ENCODE data around the gene ZWILCH. TPM values are rescaled to one million over a fixed set of nuclear protein-coding genes. Genes with fewer than 3 reads are reported as not detected.

ZWILCH gene
- total and polyA plus RNA-seq, 2 experiments from 2014 or later: 51.0 to 64.1 TPM

DNA sequence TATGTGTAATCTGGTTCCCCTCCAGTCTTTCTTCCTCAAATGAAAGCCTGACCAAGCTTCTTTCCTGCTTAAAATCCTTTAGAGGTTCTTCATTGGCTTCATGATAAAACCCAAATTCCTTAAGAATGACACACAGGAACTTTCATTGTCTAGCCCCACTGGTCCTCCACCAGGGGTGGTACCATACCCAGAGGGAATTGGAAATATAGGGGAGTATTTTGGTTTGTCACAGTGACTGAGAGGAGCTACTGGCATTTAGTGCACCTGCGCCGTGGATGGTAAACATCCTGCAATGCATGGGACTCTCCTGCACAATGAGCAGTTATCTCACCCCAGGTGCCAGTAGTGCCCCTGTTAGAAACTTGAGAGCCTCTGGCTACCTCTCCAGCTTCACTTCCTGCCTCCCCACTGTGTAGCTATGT is 10.8 kb downstream of the ZWILCH start:
- H2AFZ ChIP-seq: no peak overlapping the region
- H3K27ac Mint-ChIP-seq: peak overlapping the region; percentile 58
- no peaks in the 10 kb centered on the region for H3K9me2 ChIP-seq (ENCODE audit: insufficient read depth)
- no peaks in the 10 kb centered on the region for H3K79me2 ChIP-seq (replicated peaks; ENCODE audit: insufficient read depth)
- H3K9me3 Mint-ChIP-seq: no peaks in the 10 kb centered on the region
- H3K4me1 Mint-ChIP-seq: peaks cover 8% of the 10 kb centered on the region; the same call in 2 of the 3 replicates
- H3K36me3 ChIP-seq (ENCODE audit: insufficient read depth): peaks cover 32% of the 10 kb centered on the region
- ATAC-seq (no peak; the same call in 2 of the 3 replicates), DNase-seq (ENCODE audit: low spot score) (no peak)
- no peaks in the 10 kb centered on the region for H3K27me3 Mint-ChIP-seq (ENCODE audit: insufficient read depth, low read depth, poor library complexity)
- H3K4me3 ChIP-seq: no peak overlapping the region
- no peak overlapping the region for H3K4me2 ChIP-seq
- H3K27me3 ChIP-seq (ENCODE audit: insufficient read depth): no peaks in the 10 kb centered on the region
- no peaks in the 10 kb centered on the region for H3K4me1 ChIP-seq (ENCODE audit: insufficient read depth)
- peaks cover 46% of the 10 kb centered on the region for H3K36me3 Mint-ChIP-seq (ENCODE audit: low read depth)
- H4K20me1 ChIP-seq (replicated peaks; ENCODE audit: insufficient read depth): peaks cover 5% of the 10 kb centered on the region; the same call in 1 of the 2 replicates
- no peak overlapping the region for H3K4me3 Mint-ChIP-seq
- TF ChIP-seq ETS1 (IDR thresholded peaks at IDR 0.05) (no peak), CTCF (conservative IDR thresholded peaks at IDR 0.05; ENCODE audit: low read depth in 2 of 2) (no peak), CREB1 (CRISPR knock-in tag; IDR thresholded peaks at IDR 0.05; ENCODE audit: low read depth) (no peak)
- no peaks in the 10 kb centered on the region for H3F3A ChIP-seq (replicated peaks; ENCODE audit: low read depth)
- 0 out of 2 replicates have a peak overlapping the region, but pooled peaks have one; percentile 63 for H3K27ac ChIP-seq (ENCODE audit: low read depth)

DNA sequence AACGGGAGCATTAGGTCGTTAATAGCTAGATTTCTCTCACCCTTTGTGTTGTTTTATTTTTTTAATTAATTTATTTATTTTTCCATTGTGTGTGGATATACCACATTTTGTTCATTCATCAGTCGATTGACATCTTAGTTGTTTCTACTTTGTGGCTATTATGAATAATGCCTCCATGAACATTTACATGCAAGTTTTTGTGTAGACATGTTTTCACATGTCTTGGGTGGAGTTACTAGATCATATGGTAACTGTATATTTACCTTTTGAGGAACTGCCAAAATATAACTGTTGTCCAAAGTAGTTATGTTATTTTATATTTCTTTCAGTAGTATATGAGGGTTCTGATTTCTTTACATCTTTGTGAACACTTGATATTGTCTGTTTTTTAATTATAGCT is 18.8 kb downstream of the ZWILCH start:
- H3F3A ChIP-seq (replicated peaks; ENCODE audit: low read depth): no peaks in the 10 kb centered on the region
- H3K9me3 Mint-ChIP-seq: no peaks in the 10 kb centered on the region
- H3K4me1 Mint-ChIP-seq: no peaks in the 10 kb centered on the region
- no peak overlapping the region for H3K27ac Mint-ChIP-seq
- no peaks in the 10 kb centered on the region for H3K4me1 ChIP-seq (ENCODE audit: insufficient read depth)
- H2AFZ ChIP-seq: no peak overlapping the region
- peaks cover 51% of the 10 kb centered on the region for H3K36me3 ChIP-seq (ENCODE audit: insufficient read depth)
- no peak for ATAC-seq
- no peaks in the 10 kb centered on the region for H3K27me3 Mint-ChIP-seq (ENCODE audit: insufficient read depth, low read depth, poor library complexity)
- H3K4me3 ChIP-seq: no peak overlapping the region
- no peak overlapping the region for H3K4me3 Mint-ChIP-seq
- H3K79me2 ChIP-seq (replicated peaks; ENCODE audit: insufficient read depth): no peaks in the 10 kb centered on the region
- DNase-seq (ENCODE audit: low spot score): no peak
- peaks cover 52% of the 10 kb centered on the region for H3K36me3 Mint-ChIP-seq (ENCODE audit: low read depth)
- H3K9me2 ChIP-seq (ENCODE audit: insufficient read depth): no peaks in the 10 kb centered on the region
- H3K27ac ChIP-seq (ENCODE audit: low read depth): no peak overlapping the region
- no peaks in the 10 kb centered on the region for H3K27me3 ChIP-seq (ENCODE audit: insufficient read depth)
- H3K4me2 ChIP-seq: no peak overlapping the region
- no peaks in the 10 kb centered on the region; the same call in 1 of the 2 replicates for H4K20me1 ChIP-seq (replicated peaks; ENCODE audit: insufficient read depth)
- TF ChIP-seq POLR2AphosphoS5 (IDR thresholded peaks at IDR 0.05; ENCODE audit: low read depth) (no peak), ZNF331 (CRISPR knock-in tag; IDR thresholded peaks at IDR 0.05; ENCODE audit: low read depth) (no peak), EZH2phosphoT487 (IDR thresholded peaks at IDR 0.05; ENCODE audit: unreplicated experiment) (no peak), ZNF114 (CRISPR knock-in tag; IDR thresholded peaks at IDR 0.05) (no peak), STAT1 (IDR thresholded peaks at IDR 0.05; ENCODE audit: unreplicated experiment) (no peak), JUNB (IDR thresholded peaks at IDR 0.05; ENCODE audit: unreplicated experiment) (no peak), CREB1 (CRISPR knock-in tag; IDR thresholded peaks at IDR 0.05; ENCODE audit: low read depth) (no peak), EZH2 (IDR thresholded peaks at IDR 0.05; ENCODE audit: low read depth, unreplicated experiment) (no peak), CTCF (conservative IDR thresholded peaks at IDR 0.05; ENCODE audit: low read depth in 2 of 2) (no peak)
- TF ChIP-seq, protein P1, sequence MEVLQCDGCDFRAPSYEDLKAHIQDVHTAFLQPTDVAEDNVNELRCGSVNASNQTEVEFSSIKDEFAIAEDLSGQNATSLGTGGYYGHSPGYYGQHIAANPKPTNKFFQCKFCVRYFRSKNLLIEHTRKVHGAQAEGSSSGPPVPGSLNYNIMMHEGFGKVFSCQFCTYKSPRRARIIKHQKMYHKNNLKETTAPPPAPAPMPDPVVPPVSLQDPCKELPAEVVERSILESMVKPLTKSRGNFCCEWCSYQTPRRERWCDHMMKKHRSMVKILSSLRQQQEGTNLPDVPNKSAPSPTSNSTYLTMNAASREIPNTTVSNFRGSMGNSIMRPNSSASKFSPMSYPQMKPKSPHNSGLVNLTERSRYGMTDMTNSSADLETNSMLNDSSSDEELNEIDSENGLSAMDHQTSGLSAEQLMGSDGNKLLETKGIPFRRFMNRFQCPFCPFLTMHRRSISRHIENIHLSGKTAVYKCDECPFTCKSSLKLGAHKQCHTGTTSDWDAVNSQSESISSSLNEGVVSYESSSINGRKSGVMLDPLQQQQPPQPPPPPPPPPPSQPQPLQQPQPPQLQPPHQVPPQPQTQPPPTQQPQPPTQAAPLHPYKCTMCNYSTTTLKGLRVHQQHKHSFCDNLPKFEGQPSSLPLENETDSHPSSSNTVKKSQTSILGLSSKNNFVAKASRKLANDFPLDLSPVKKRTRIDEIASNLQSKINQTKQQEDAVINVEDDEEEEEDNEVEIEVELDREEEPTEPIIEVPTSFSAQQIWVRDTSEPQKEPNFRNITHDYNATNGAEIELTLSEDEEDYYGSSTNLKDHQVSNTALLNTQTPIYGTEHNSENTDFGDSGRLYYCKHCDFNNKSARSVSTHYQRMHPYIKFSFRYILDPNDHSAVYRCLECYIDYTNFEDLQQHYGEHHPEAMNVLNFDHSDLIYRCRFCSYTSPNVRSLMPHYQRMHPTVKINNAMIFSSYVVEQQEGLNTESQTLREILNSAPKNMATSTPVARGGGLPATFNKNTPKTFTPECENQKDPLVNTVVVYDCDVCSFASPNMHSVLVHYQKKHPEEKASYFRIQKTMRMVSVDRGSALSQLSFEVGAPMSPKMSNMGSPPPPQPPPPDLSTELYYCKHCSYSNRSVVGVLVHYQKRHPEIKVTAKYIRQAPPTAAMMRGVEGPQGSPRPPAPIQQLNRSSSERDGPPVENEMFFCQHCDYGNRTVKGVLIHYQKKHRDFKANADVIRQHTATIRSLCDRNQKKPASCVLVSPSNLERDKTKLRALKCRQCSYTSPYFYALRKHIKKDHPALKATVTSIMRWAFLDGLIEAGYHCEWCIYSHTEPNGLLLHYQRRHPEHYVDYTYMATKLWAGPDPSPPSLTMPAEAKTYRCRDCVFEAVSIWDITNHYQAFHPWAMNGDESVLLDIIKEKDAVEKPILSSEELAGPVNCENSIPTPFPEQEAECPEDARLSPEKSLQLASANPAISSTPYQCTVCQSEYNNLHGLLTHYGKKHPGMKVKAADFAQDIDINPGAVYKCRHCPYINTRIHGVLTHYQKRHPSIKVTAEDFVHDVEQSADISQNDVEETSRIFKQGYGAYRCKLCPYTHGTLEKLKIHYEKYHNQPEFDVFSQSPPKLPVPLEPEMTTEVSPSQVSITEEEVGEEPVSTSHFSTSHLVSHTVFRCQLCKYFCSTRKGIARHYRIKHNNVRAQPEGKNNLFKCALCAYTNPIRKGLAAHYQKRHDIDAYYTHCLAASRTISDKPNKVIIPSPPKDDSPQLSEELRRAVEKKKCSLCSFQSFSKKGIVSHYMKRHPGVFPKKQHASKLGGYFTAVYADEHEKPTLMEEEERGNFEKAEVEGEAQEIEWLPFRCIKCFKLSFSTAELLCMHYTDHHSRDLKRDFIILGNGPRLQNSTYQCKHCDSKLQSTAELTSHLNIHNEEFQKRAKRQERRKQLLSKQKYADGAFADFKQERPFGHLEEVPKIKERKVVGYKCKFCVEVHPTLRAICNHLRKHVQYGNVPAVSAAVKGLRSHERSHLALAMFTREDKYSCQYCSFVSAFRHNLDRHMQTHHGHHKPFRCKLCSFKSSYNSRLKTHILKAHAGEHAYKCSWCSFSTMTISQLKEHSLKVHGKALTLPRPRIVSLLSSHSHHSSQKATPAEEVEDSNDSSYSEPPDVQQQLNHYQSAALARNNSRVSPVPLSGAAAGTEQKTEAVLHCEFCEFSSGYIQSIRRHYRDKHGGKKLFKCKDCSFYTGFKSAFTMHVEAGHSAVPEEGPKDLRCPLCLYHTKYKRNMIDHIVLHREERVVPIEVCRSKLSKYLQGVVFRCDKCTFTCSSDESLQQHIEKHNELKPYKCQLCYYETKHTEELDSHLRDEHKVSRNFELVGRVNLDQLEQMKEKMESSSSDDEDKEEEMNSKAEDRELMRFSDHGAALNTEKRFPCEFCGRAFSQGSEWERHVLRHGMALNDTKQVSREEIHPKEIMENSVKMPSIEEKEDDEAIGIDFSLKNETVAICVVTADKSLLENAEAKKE (CRISPR knock-in tag; IDR thresholded peaks at IDR 0.05): no peak

All from GM23338 (cell line).